Measurements from ENCODE around the gene THOP1.
"Not testable (repeated sequence)": the region's sequence is repeated elsewhere in the genome, so short reads cannot be mapped to it uniquely, and the experiment has no call there.

THOP1 gene

GRCh38 chr19:2782936-2783780 lies 2.1 kb upstream of the THOP1 start, which contains the start of gene SGTA:
Gene SGTA (minus strand): TSS chr19:2783273. CDS start chr19:2769068, 14,205 bp downstream.
- peak; percentile 95 for DNase-seq

- no peak for DNase-seq
Observed at GRCh38 chr19:2783781-2784145, 1.5 kb upstream of the THOP1 start.

- no peak for DNase-seq
Observed at GRCh38 chr19:2787115-2787514, 1.8 kb downstream of the THOP1 start.

GRCh38 chr19:2788237-2788636 lies 2.9 kb downstream of the THOP1 start:
- no peak for DNase-seq

- no peak for DNase-seq
Observed at GRCh38 chr19:2790194-2790556, 4.9 kb downstream of the THOP1 start.

- DNase-seq: no peak
Observed at GRCh38 chr19:2790557-2791271, 5.4 kb downstream of the THOP1 start.

- no peak for DNase-seq
Observed at GRCh38 chr19:2791440-2791839, 6.1 kb downstream of the THOP1 start.

GRCh38 chr19:2791876-2792275 lies 6.6 kb downstream of the THOP1 start:
- DNase-seq: no peak

GRCh38 chr19:2792666-2793065 lies 7.4 kb downstream of the THOP1 start:
- DNase-seq: not testable (repeated sequence)

GRCh38 chr19:2793126-2793525 lies 7.8 kb downstream of the THOP1 start:
- no peak for DNase-seq

- DNase-seq: no peak
Observed at GRCh38 chr19:2793577-2793976, 8.3 kb downstream of the THOP1 start.

GRCh38 chr19:2795827-2796658 lies 10.7 kb downstream of the THOP1 start:
- DNase-seq: no peak

- DNase-seq: no peak
Observed at GRCh38 chr19:2796659-2797266, 11.5 kb downstream of the THOP1 start.

GRCh38 chr19:2797280-2797679 lies 12.0 kb downstream of the THOP1 start:
- no peak for DNase-seq

- DNase-seq: no peak
Observed at GRCh38 chr19:2798158-2798685, 12.9 kb downstream of the THOP1 start.

GRCh38 chr19:2798733-2799132 lies 13.4 kb downstream of the THOP1 start:
- DNase-seq: no peak

GRCh38 chr19:2799273-2800020 lies 14.1 kb downstream of the THOP1 start:
- no peak for DNase-seq

GRCh38 chr19:2800506-2800905 lies 15.2 kb downstream of the THOP1 start:
- DNase-seq: no peak

GRCh38 chr19:2802826-2803225 lies 17.5 kb downstream of the THOP1 start:
- no peak for DNase-seq

GRCh38 chr19:2803486-2804155 lies 18.3 kb downstream of the THOP1 start:
- DNase-seq: no peak
